GM18526 (cell line): ENCODE measurements around the gene FAM193B.
A peak's percentile ranks its signal among the peaks of the same experiment; 100 is the strongest.

Experiments used
- POLR2A ChIP-seq: IDR thresholded peaks from 3 replicates; pipeline ENCODE4 v1.6.1; 2011; ENCODE audit not compliant: insufficient read length; ENCODE audit errors: extremely low read depth

Gene FAM193B

GRCh38 chr5:177501874-177502678 lies 52.3 kb downstream of the FAM193B start:
- TF ChIP-seq POLR2A: peak; percentile 26

- TF ChIP-seq POLR2A: no peak
These were observed 53.5 kb downstream of the FAM193B start for GRCh38 chr5:177500685-177501522.

GRCh38 chr5:177499842-177500241 lies 54.5 kb downstream of the FAM193B start:
- no peak for TF ChIP-seq POLR2A

- TF ChIP-seq POLR2A: no peak
These were observed 56.2 kb downstream of the FAM193B start for GRCh38 chr5:177498013-177498787.

GRCh38 chr5:177497292-177498012 lies 56.9 kb downstream of the FAM193B start, which contains the start of gene PDLIM7:
PDLIM7 (minus strand) TSS chr5:177497604; CDS start chr5:177496512, 1,092 bp downstream.
- peak; percentile 91 for TF ChIP-seq POLR2A

GRCh38 chr5:177496727-177497291 lies 57.6 kb downstream of the FAM193B start:
- TF ChIP-seq POLR2A: no peak

GRCh38 chr5:177496070-177496726 lies 58.2 kb downstream of the FAM193B start:
- no peak for TF ChIP-seq POLR2A

GRCh38 chr5:177495243-177496060 lies 58.9 kb downstream of the FAM193B start:
- TF ChIP-seq POLR2A: no peak

GRCh38 chr5:177494346-177495195 lies 59.8 kb downstream of the FAM193B start:
- no peak for TF ChIP-seq POLR2A

- no peak for TF ChIP-seq POLR2A
These were observed 60.5 kb downstream of the FAM193B start for GRCh38 chr5:177493795-177494345.

- TF ChIP-seq POLR2A: no peak
These were observed 61.5 kb downstream of the FAM193B start for GRCh38 chr5:177492841-177493240.
